ENCODE results near the gene JRKL. TPM values are rescaled to one million over a fixed set of nuclear protein-coding genes. Genes with fewer than 3 reads are reported as not detected.

The JRKL gene
- total and polyA plus RNA-seq, 2 of the 13 experiments (the other 11 are each of a cell fraction or from before 2014, with no cell fraction given), result 3.2 to 4.5 TPM

DNA sequence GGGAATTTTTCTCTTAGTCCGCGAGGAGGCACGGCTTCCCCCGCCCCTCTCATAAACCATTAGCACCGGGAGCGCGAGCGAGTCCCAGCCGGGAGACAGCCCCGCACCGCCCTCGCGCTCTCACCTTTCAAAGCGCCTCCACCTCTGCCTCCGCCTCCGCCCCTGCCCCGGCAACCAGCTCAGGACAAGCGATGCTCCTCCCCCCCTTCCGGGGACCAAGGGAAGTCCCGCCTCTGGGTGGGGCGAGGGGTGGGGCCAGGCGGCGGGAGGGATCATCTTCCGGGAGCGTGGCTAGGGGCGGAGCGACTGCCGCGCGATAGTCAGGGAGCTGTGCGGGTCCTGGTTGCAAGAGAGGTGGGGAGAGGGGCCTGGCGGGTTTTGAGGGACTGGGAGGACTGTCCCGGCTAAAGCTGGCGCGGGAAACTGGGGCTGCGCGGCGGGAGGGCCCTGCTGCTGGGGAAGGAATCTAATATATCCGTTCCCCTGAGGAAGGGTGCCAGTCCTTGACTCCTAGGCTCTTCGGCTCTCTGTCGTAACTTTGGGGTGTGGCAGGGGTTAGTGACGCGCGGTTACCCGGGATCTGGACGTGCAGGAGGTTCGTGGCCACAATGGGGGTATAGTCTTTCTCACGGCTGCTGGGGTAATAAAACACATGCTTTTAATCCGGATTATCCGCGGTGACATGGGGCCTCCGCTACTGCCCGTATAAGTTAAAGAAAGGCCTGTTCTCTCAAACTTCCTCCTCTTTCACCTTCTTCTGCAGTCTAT is at the start of gene JRKL, which contains the start of gene CCDC82 (continued):
- TF ChIP-seq CCAR2 (optimal IDR thresholded peaks at IDR 0.05; ENCODE audit: low read depth, low read length), result no peak
- TF ChIP-seq ZFX (CRISPR knock-in tag; IDR thresholded peaks at IDR 0.05; ENCODE audit: low read depth), result peak; percentile 72; the same call in 1 of the 2 replicates
- 0 out of 2 replicates have a peak, but pooled peaks have one; percentile 58 for TF ChIP-seq XBP1 (CRISPR knock-in tag; IDR thresholded peaks at IDR 0.05)
- TF ChIP-seq, protein P1, sequence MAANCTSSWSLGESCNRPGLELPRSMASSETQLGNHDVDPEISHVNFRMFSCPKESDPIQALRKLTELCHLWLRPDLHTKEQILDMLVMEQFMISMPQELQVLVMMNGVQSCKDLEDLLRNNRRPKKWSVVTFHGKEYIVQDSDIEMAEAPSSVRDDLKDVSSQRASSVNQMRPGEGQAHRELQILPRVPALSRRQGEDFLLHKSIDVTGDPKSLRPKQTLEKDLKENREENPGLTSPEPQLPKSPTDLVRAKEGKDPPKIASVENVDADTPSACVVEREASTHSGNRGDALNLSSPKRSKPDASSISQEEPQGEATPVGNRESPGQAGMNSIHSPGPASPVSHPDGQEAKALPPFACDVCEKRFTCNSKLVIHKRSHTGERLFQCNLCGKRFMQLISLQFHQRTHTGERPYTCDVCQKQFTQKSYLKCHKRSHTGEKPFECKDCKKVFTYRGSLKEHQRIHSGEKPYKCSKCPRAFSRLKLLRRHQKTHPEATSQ (CRISPR knock-in tag; IDR thresholded peaks at IDR 0.05; ENCODE audit: borderline replicate concordance), result peak; percentile 85; the same call in 1 of the 2 replicates
- 0 out of 2 replicates have a peak, but pooled peaks have one; percentile 46 for TF ChIP-seq E2F2 (CRISPR knock-in tag; IDR thresholded peaks at IDR 0.05; ENCODE audit: borderline replicate concordance)
- no peak for TF ChIP-seq IRF1 (CRISPR knock-in tag; IDR thresholded peaks at IDR 0.05; ENCODE audit: low read depth)
- no peak for TF ChIP-seq RXRA (CRISPR knock-in tag; IDR thresholded peaks at IDR 0.05)
- TF ChIP-seq HBP1 (CRISPR knock-in tag; IDR thresholded peaks at IDR 0.05; ENCODE audit: low read depth), result peak; percentile 72
- TF ChIP-seq REXO4 (CRISPR knock-in tag; IDR thresholded peaks at IDR 0.05; ENCODE audit: borderline replicate concordance), result no peak
- TF ChIP-seq, protein P2, sequence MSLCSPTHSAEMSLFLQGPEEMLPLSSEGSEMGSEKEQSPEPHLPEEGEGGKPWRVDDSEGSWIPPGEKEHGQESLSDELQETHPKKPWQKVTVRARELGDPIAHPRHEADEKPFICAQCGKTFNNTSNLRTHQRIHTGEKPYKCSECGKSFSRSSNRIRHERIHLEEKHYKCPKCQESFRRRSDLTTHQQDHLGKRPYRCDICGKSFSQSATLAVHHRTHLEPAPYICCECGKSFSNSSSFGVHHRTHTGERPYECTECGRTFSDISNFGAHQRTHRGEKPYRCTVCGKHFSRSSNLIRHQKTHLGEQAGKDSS (CRISPR knock-in tag; IDR thresholded peaks at IDR 0.05; ENCODE audit: borderline replicate concordance, low read depth), result 0 out of 2 replicates have a peak, but pooled peaks have one; percentile 70
- no peak for TF ChIP-seq ZNF10 (CRISPR knock-in tag; IDR thresholded peaks at IDR 0.05; ENCODE audit: borderline replicate concordance, low read depth)
- peak; percentile 69; the same call in 1 of the 2 replicates for TF ChIP-seq NFKB2 (CRISPR knock-in tag; IDR thresholded peaks at IDR 0.05; ENCODE audit: borderline replicate concordance)
- TF ChIP-seq ZNF841 (CRISPR knock-in tag; IDR thresholded peaks at IDR 0.05; ENCODE audit: borderline replicate concordance), result peak; percentile 54; the same call in 1 of the 2 replicates
- TF ChIP-seq REST (IDR thresholded peaks at IDR 0.05; ENCODE audit: borderline replicate concordance in 1 of 2, low read depth in 1 of 2, low read length in 2 of 2), result peak in 1 of 2 experiments; percentile 21; a peak in 1 of 4 replicates
- TF ChIP-seq, protein P3, sequence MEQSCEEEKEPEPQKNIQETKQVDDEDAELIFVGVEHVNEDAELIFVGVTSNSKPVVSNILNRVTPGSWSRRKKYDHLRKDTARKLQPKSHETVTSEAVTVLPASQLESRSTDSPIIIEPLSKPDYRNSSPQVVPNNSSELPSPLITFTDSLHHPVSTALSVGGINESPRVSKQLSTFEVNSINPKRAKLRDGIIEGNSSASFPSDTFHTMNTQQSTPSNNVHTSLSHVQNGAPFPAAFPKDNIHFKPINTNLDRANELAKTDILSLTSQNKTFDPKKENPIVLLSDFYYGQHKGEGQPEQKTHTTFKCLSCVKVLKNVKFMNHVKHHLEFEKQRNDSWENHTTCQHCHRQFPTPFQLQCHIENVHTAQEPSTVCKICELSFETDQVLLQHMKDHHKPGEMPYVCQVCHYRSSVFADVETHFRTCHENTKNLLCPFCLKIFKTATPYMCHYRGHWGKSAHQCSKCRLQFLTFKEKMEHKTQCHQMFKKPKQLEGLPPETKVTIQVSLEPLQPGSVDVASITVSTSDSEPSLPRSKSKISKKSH (CRISPR knock-in tag; IDR thresholded peaks at IDR 0.05; ENCODE audit: borderline replicate concordance), result peak; percentile 54; the same call in 1 of the 2 replicates

All from HepG2 (cell line).